GM12878 (cell line): ENCODE measurements around the gene LONP1. TPM values are rescaled to one million over a fixed set of nuclear protein-coding genes. Genes with fewer than 3 reads are reported as not detected.

ENCODE experiments used
- ATAC-seq: fragments of 200-7000 bp; cut with Tn5 transposase; 3 replicates; pipeline ENCODE4 v1.9.1; 2020; ENCODE audit warnings: mild to moderate bottlenecking, moderate library complexity
- BruUV-seq: library from RNA; stranded (reverse); fragments of 400-500 nt; replicated peaks from 2 replicates; lab custom pipeline; 2021; lab: Mats Ljungman, UMichigan
- CTCF ChIA-PET: fragments of 300-600 bp; sonication (Branson Sonifier 250); formaldehyde crosslinking; extraction: SDS; loops from one replicate; lab custom pipeline; 2021; ENCODE audit warnings: inconsistent platforms; lab: Yijun Ruan, JAX
- POLR2A ChIA-PET: fragments of 350-600 bp; formaldehyde crosslinking; extraction: SDS; loops from one replicate; lab custom pipeline; 2021; ENCODE audit warnings: inconsistent platforms; lab: Charles Lee
- RAD21 ChIA-PET: fragments of 300-600 bp; sonication (Branson Sonifier 250); formaldehyde crosslinking; loops from one replicate; lab custom pipeline; 2023; ENCODE audit warnings: antibody characterized with exemption; ENCODE audit not compliant: unreplicated experiment; lab: Charles Lee
- SMC1A ChIA-PET: fragments of 300-600 bp; sonication (Branson Sonifier 250); formaldehyde crosslinking; loops from one replicate; lab custom pipeline; 2023; ENCODE audit not compliant: unreplicated experiment, uncharacterized antibody; lab: Charles Lee
- DNase-seq: peaks from one replicate; pipeline ENCODE4 v3.0.0-alpha.2; 2011; ENCODE audit warnings: low read depth, low spot score
- FAIRE-seq: peaks from 3 replicates; lab custom pipeline; 2011; peaks lifted over from hg19 to GRCh38; lab: Jason Lieb, UNC
- H2AFZ ChIP-seq: 2 replicates; pipeline ENCODE4 v1.6.0; 2011; ENCODE audit warnings: low read depth, low read length, control low read depth; ENCODE audit not compliant: control insufficient read depth
- H3K27ac ChIP-seq: 2 replicates; pipeline ENCODE4 v1.5.1; 2011; ENCODE audit warnings: control low read depth; ENCODE audit not compliant: control insufficient read depth, insufficient read depth
- H3K27me3 ChIP-seq, 2 experiments: replicated peaks in 1 of 2; 2 replicates each; pipeline versions ENCODE4 v1.6.0 to v1.6.1; 2011; ENCODE audit warnings: low read length in 1 of 2; ENCODE audit not compliant: control insufficient read depth in 2 of 2, insufficient read depth in 2 of 2
- H3K36me3 ChIP-seq, 2 experiments: 2 replicates each; pipeline ENCODE4 v1.5.1; 2011; ENCODE audit warnings: low read length in 1 of 2; ENCODE audit not compliant: control insufficient read depth in 2 of 2, insufficient read depth in 2 of 2
- H3K4me1 ChIP-seq: 2 replicates; pipeline ENCODE4 v1.6.1; 2011; ENCODE audit warnings: mild to moderate bottlenecking, low read length, moderate library complexity, mixed read lengths; ENCODE audit not compliant: control insufficient read depth, insufficient read depth
- H3K4me2 ChIP-seq: 2 replicates; pipeline ENCODE4 v1.6.0; 2011; ENCODE audit warnings: control low read depth; ENCODE audit not compliant: control insufficient read depth, insufficient read depth
- H3K4me3 ChIP-seq: fragments of 200-600 bp; sonication (generic); 2 replicates; pipeline ENCODE4 v1.5.1; 2016
- H3K79me2 ChIP-seq: 2 replicates; pipeline ENCODE4 v1.6.0; 2011; ENCODE audit warnings: low read length; ENCODE audit not compliant: control insufficient read depth, insufficient read depth
- H3K9ac ChIP-seq: 2 replicates; pipeline ENCODE4 v1.8.0; 2011; ENCODE audit warnings: low read length, control low read depth, mixed read lengths; ENCODE audit not compliant: control insufficient read depth, insufficient read depth
- H3K9me3 ChIP-seq: replicated peaks from 3 replicates; pipeline ENCODE4 v1.5.1; 2011; ENCODE audit warnings: mild to moderate bottlenecking, low read length; ENCODE audit not compliant: control insufficient read depth, insufficient read depth
- H4K20me1 ChIP-seq: 2 replicates; pipeline ENCODE4 v1.6.0; 2011; ENCODE audit not compliant: control insufficient read depth, insufficient read depth
- CEBPB ChIP-seq, 2 experiments: fragments of 150-350 bp in 1 of 2; IDR thresholded peaks; 2 replicates each; pipeline ENCODE4 v1.6.1; 2012 to 2014; ENCODE audit warnings: low read depth in 2 of 2, low read length in 2 of 2, borderline replicate concordance in 1 of 2, inconsistent platforms in 1 of 2
- KLF5 ChIP-seq: fragments of 450-650 bp; IDR thresholded peaks from 2 replicates; pipeline ENCODE4 v1.6.1; 2014; ENCODE audit warnings: mild to moderate bottlenecking; ENCODE audit not compliant: partially characterized antibody
- MYC ChIP-seq: IDR thresholded peaks from 2 replicates; pipeline ENCODE4 v1.6.1; 2011; ENCODE audit warnings: mild to moderate bottlenecking, low read length, moderate library complexity, inconsistent platforms; ENCODE audit not compliant: insufficient read depth, insufficient replicate concordance, insufficient read length, severe bottlenecking
- SKIL ChIP-seq: fragments of 450-650 bp; IDR thresholded peaks from 2 replicates; pipeline ENCODE4 v1.6.1; 2017; ENCODE audit warnings: mild to moderate bottlenecking, low read depth, inconsistent platforms; ENCODE audit not compliant: poor library complexity, severe bottlenecking
- SMAD5 ChIP-seq: IDR thresholded peaks from 2 replicates; pipeline ENCODE4 v1.6.1; 2016; ENCODE audit warnings: antibody characterized with exemption, low read depth
- USF2 ChIP-seq: IDR thresholded peaks from 2 replicates; pipeline ENCODE4 v1.6.1; 2011; ENCODE audit warnings: low read depth, low read length, improper control_type of control experiment, borderline replicate concordance
- whole genome bisulfite sequencing: methylation state at CpG from one replicate; pipeline ENCODE4 v1.1.6; 2016; ENCODE audit warnings: low lambda C conversion rate; ENCODE audit not compliant: insufficient replicate concordance, insufficient coverage; ENCODE audit errors: missing lambda C conversion rate; 5-methylcytosine and 5-hydroxymethylcytosine counted together
- in situ Hi-C: fragments of 300-500 bp; cut with MboI; formaldehyde crosslinking; loops from 9 replicates; pipeline ENCODE4 v1.14.3; 2018; ENCODE audit warnings: mixed read lengths
- intact Hi-C: fragments of 100-400 bp; cut with micrococcal nuclease; formaldehyde crosslinking; loops from one replicate; pipeline ENCODE4 v1.14.2; 2022; ENCODE audit not compliant: unreplicated experiment
- polyA plus RNA-seq, 11 experiments: library from polyadenylated mRNA; depleted of rRNA in 4 of 11; unstranded in 6 of 11; stranded (reverse) in 5 of 11; fragments of >200 nt; fragmentation: Nextera tagmentation in 4 of 11; fragmentation: Illumina TruSeq in 1 of 11; extraction: Ambion mirVana in 4 of 11; extraction: Trizol in 1 of 11; gene quantifications; 1 replicate in 1 of 11; 2 replicates in 10 of 11; pipeline versions ENCODE4 v1.2.1 to v1.2.3, GENCODE V29; 2011 to 2016; ENCODE audit warnings: inconsistent platforms in 2 of 11, missing spikeins in 2 of 11, low read depth in 1 of 11
- total RNA-seq, 4 experiments: library from RNA; depleted of rRNA in 3 of 4; stranded (reverse); fragments of >200 nt in 3 of 4; fragmentation: Illumina TruSeq in 1 of 4; extraction: Trizol in 1 of 4; gene quantifications; 2 replicates each; pipeline versions ENCODE4 v1.2.1 to v1.2.3, GENCODE V29; 2013 to 2021
- TF ChIP-seq, protein P1 (sequence below): IDR thresholded peaks from 2 replicates; pipeline ENCODE4 v1.6.1; 2011; ENCODE audit warnings: borderline replicate concordance, low read depth, mild to moderate bottlenecking, moderate library complexity, low read length; ENCODE audit not compliant: insufficient read depth, poor library complexity, severe bottlenecking

The LONP1 gene
- total and polyA plus RNA-seq, 10 of the 15 experiments (the other 5 are each of a cell fraction or from before 2014, with no cell fraction given), result 0.61 to 136 (median 59.5) TPM

DNA sequence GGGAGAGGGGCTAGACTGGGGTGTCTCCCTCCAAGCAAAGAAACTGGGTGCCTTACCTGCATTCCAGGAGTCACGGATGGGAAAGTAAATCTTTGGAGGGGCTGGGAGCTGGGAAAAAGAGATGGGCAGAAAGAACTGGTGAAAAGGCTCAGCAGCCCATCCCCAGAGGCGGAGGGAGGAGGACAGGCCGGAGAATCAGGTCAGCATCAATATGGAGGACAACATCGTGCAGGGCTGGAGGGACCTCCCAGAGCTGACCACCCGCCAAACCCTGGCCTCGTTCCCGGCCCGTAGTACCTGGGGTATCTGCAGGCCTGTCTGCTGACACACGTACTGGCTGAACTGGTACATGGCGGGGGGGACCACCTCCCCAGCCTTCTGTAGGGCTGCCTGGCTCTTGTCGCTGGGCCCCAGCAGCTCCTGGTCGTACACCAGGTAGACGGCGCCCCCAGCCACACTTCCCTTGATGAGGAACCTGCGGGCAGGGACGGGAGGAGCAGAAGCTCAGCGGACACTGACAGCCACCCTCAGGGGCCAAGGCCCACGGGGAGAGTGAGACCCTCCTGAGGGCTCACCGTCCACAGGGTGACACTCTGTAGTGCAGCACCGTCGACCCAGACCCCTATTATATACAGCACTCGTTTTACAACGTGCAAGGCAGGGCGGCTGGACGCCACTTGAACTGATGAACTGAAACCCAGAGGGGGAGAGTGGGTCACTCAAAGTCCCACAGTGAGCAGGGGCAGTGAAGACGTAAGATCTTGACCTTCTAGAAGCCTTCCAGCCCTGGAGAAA lies 40.5 kb downstream of the LONP1 start:
- CTCF ChIA-PET, result interaction anchor here (1.0 kb wide), 1 partner anchor 10 kb away, joined by 4 read pairs; the partner anchor contains the start of gene RPL36
- peak overlapping the region; percentile 77 for H2AFZ ChIP-seq
- in situ Hi-C loops, result loop anchor here (10.0 kb wide), 1 partner anchor 1435 kb away; the partner anchor contains the start of gene YJU2

More for the DNA sequence above, 40.5 kb downstream of the LONP1 start:
- H3K4me2 ChIP-seq, result peak overlapping the region; percentile 96
- ATAC-seq (peak; percentile 33), FAIRE-seq (no peak), DNase-seq (no peak)
- intact Hi-C loops, result no loop called here
- peaks cover 5% of the 10 kb centered on the region; the same call in 1 of the 2 replicates for H3K4me1 ChIP-seq
- peak overlapping the region; percentile 46 for H3K27ac ChIP-seq
- H3K9ac ChIP-seq, result peak overlapping the region; percentile 81
- no peaks in the 10 kb centered on the region for H3K27me3 ChIP-seq
- POLR2A ChIA-PET, result interaction anchor here (0.5 to 0.6 kb wide), 2 partner anchors 55 to 70 kb away, joined by 4 read pairs; no protein-coding TSS in a partner anchor
- peaks cover 0 to 2% of the 10 kb centered on the region in 2 experiments; a peak in 2 of 4 replicates for H3K36me3 ChIP-seq
- 28% methylated on average over 26 of the region's 26 CpGs for WGBS
- no TSS peak for BruUV-seq
- H3K9me3 ChIP-seq, result no peaks in the 10 kb centered on the region
- RAD21 ChIA-PET, result no interaction called here
- TF ChIP-seq CEBPB (IDR thresholded peaks at IDR 0.05; ENCODE audit: borderline replicate concordance in 1 of 2, low read depth in 2 of 2, low read length in 2 of 2), result no peak
- TF ChIP-seq, protein P1, sequence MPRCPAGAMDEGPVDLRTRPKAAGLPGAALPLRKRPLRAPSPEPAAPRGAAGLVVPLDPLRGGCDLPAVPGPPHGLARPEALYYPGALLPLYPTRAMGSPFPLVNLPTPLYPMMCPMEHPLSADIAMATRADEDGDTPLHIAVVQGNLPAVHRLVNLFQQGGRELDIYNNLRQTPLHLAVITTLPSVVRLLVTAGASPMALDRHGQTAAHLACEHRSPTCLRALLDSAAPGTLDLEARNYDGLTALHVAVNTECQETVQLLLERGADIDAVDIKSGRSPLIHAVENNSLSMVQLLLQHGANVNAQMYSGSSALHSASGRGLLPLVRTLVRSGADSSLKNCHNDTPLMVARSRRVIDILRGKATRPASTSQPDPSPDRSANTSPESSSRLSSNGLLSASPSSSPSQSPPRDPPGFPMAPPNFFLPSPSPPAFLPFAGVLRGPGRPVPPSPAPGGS, result peak; percentile 42
- no peak for TF ChIP-seq SKIL
- TF ChIP-seq MYC, result peak; percentile 7
- no peak for TF ChIP-seq USF2
- 0 out of 2 replicates have a peak, but pooled peaks have one; percentile 4 for TF ChIP-seq SMAD5
- TF ChIP-seq KLF5, result no peak
- H3K79me2 ChIP-seq, result peaks cover 12% of the 10 kb centered on the region
- no peaks in the 10 kb centered on the region for H4K20me1 ChIP-seq
- H3K4me3 ChIP-seq, result peak overlapping the region; percentile 98
- SMC1A ChIA-PET, result no interaction called here
